Dendritic cell treated with granulocyte-macrophage colony-stimulating factor and Interleukin-4, amounts not matched to agents 40 ng/mL and 50 ng/mL, for 4 days (primary cell): ENCODE measurements around the gene EVI5L.
"Not testable (repeated sequence)": the region's sequence is repeated elsewhere in the genome, so short reads cannot be mapped to it uniquely, and the experiment has no call there.

ENCODE experiments used
- H3K27ac Mint-ChIP-seq: one replicate; pipeline ENCODE4 v1.8.0; 2022; ENCODE audit warnings: mild to moderate bottlenecking, mixed read lengths
- H3K27me3 Mint-ChIP-seq: one replicate; pipeline ENCODE4 v1.8.0; 2022; ENCODE audit warnings: mild to moderate bottlenecking, mixed read lengths
- H3K36me3 Mint-ChIP-seq: one replicate; pipeline ENCODE4 v1.8.0; 2022; ENCODE audit warnings: low read depth, mixed read lengths
- H3K4me1 Mint-ChIP-seq: one replicate; pipeline ENCODE4 v1.8.0; 2022; ENCODE audit warnings: low read depth, mixed read lengths
- H3K4me3 Mint-ChIP-seq: one replicate; pipeline ENCODE4 v1.8.0; 2022; ENCODE audit warnings: mild to moderate bottlenecking, moderate library complexity, mixed read lengths
- H3K9me3 Mint-ChIP-seq: one replicate; pipeline ENCODE4 v1.8.0; 2022; ENCODE audit warnings: mixed read lengths
- intact Hi-C: fragments of 100-400 bp; cut with micrococcal nuclease; formaldehyde crosslinking; loops from one replicate; pipeline ENCODE4 v1.15.0; 2022

EVI5L gene

DNA sequence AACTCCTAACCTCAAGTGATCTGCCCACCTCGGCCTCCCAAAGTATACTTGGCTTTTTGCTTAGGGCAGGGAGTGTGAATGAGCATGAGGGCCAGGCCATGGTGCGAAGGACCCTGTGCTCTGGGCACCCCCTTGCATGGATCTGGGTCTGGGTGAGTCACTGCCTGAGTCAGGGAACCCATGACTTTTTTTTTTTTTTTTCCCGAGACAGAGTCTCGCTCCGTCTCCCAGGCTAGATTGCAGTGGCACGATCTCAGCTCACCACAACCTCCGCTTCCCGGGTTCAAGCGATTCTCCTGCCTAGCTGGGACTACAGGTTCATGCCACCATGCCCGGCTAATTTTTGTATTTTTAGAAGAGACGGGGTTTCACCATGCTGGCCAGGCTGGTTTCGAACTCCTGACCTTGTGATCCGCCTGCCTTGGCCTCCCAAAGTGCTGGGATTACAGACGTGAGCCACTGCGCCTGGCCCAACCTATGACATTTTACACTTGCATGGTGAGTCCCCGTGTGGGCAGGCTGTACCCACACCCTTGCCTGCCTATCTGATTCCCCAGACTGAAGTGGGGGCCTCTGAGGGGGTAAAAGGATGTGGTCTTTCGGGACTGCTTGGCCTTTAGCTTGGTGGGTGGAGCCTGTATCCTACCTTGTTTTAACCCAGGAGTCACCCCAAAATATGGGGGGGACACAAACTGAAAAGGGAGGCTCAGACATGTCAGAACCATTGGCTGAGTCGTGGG is 63.5 kb downstream of the EVI5L start:
- intact Hi-C loops, H3K9me3 Mint-ChIP-seq, H3K36me3 Mint-ChIP-seq, H3K27ac Mint-ChIP-seq, H3K4me1 Mint-ChIP-seq, H3K4me3 Mint-ChIP-seq: not testable (repeated sequence)
- H3K27me3 Mint-ChIP-seq, result peaks cover 71% of the 10 kb centered on the region

DNA sequence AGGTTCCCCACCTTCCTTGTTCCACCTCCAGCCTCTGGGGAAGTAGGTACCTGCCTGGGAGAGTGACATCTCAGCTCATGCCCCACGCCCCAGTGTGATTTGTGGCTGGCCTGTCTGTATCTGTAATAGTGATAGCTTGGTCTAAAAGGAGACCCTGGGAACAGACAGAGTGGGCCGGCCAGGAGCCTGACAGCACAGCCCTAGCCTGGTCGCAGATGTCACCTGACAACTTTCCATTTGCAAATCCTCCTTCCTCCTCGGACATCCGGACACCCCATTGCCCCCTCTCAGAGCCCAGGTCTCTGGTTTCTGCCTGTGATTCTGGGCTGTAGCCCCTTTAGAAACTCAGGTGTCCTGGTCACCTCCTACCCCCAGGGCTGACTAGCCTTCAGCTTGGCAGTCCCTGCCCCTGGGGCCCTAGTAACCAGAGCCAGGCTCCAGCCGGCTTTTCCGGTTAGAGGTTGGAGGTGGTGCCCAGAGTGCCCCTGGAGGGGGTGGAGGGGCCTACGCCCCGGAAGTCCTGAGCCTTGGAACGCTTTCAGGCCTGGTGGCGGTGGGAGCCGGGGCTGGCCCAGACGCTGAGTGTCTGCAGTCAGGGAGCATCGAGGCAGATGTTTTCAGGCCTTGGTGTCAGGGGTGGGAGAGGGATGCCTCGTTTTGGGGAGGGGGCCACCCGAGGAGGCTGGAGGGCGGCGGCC is 64.7 kb downstream of the EVI5L start:
- Mint-ChIP-seq H3K9me3 (no peaks in the 10 kb centered on the region), H3K27me3 (peaks cover 63% of the 10 kb centered on the region), H3K36me3 (no peaks in the 10 kb centered on the region), H3K27ac (no peak overlapping the region), H3K4me1 (no peaks in the 10 kb centered on the region), H3K4me3 (no peak overlapping the region)
- intact Hi-C loops, result no loop called here

DNA sequence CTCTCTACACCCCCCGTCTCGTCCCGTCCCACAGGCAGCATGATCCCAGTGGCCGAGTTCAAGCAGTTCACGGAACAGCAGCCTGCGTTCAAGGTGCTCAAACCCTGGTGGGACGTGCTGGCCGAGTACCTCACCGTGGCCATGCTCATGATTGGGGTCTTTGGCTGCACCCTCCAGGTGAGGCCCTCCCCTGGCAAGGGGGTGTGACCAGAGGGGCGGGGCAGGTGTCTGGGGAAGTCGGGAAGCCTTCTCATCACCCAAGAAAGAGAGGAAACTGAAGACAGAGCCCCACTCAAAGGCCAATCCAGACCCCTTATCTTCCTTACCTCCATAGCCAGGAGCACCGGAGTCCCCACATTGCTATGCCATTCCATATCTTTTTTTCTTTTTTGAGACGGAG is 65.5 kb downstream of the EVI5L start:
- Mint-ChIP-seq H3K36me3 (no peaks in the 10 kb centered on the region), H3K27ac (no peak overlapping the region), H3K27me3 (peaks cover 61% of the 10 kb centered on the region), H3K9me3 (no peaks in the 10 kb centered on the region), H3K4me3 (no peak overlapping the region), H3K4me1 (no peaks in the 10 kb centered on the region)
- intact Hi-C loops, result no loop called here

DNA sequence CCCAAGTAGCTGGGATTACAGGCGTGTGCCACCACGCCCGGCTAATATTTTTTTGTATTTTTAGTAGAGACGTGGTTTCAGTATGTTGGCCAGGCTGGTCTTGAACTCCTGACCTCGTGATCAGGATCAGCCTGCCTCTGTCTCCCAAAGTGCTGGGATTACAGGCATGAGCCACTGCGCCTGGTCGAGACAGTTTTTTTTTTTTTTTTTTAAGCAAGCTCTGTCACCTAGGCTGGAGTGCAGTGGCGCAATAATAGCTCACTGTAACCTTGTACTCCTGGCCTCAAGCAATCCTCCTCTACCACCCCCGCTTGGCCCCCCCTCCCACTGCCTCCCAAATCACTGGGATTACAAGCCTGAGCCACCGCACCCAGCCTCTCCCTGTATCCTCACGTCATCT is 67.3 kb downstream of the EVI5L start:
- intact Hi-C loops, result no loop called here
- H3K4me3 Mint-ChIP-seq, result no peak overlapping the region
- no peaks in the 10 kb centered on the region for H3K9me3 Mint-ChIP-seq
- peaks cover 46% of the 10 kb centered on the region for H3K27me3 Mint-ChIP-seq
- peaks cover under 1% of the 10 kb centered on the region for H3K4me1 Mint-ChIP-seq
- no peaks in the 10 kb centered on the region for H3K36me3 Mint-ChIP-seq
- H3K27ac Mint-ChIP-seq, result no peak overlapping the region

DNA sequence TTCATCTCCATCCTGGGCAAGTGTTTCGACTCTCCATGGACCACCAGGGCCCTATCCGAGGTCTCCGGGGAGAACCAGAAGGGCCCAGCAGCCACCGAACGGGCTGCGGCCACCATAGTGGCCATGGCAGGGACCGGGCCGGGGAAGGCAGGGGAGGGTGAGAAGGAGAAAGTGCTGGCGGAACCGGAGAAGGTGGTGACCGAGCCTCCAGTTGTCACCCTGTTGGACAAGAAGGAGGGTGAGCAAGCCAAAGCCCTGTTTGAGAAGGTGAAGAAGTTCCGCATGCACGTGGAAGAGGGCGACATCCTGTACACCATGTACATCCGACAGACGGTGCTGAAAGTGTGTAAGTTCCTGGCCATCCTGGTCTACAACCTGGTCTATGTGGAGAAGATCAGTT is 68.9 kb downstream of the EVI5L start:
- Mint-ChIP-seq H3K4me1 (peaks cover 12% of the 10 kb centered on the region), H3K27ac (no peak overlapping the region), H3K4me3 (no peak overlapping the region), H3K36me3 (no peaks in the 10 kb centered on the region), H3K27me3 (peaks cover 39% of the 10 kb centered on the region), H3K9me3 (no peaks in the 10 kb centered on the region)
- intact Hi-C loops, result no loop called here

DNA sequence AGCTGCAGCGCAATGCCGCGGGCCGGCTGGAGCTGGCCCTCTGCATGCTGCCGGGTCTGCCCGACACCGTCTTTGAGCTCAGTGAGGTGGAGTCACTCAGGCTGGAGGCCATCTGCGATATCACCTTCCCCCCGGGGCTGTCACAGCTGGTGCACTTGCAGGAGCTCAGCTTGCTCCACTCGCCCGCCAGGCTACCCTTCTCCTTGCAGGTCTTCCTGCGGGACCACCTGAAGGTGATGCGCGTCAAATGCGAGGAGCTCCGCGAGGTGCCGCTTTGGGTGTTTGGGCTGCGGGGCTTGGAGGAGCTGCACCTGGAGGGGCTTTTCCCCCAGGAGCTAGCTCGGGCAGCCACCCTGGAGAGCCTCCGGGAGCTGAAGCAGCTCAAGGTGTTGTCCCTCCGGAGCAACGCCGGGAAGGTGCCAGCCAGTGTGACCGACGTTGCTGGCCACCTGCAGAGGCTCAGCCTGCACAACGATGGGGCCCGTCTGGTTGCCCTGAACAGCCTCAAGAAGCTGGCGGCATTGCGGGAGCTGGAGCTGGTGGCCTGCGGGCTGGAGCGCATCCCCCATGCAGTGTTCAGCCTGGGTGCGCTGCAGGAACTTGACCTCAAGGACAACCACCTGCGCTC is 69.8 kb downstream of the EVI5L start:
- intact Hi-C loops, result no loop called here
- no peaks in the 10 kb centered on the region for H3K9me3 Mint-ChIP-seq
- peaks cover 30% of the 10 kb centered on the region for H3K27me3 Mint-ChIP-seq
- H3K27ac Mint-ChIP-seq, result no peak overlapping the region
- H3K36me3 Mint-ChIP-seq, result peaks cover 7% of the 10 kb centered on the region
- peaks cover 17% of the 10 kb centered on the region for H3K4me1 Mint-ChIP-seq
- H3K4me3 Mint-ChIP-seq, result no peak overlapping the region

DNA sequence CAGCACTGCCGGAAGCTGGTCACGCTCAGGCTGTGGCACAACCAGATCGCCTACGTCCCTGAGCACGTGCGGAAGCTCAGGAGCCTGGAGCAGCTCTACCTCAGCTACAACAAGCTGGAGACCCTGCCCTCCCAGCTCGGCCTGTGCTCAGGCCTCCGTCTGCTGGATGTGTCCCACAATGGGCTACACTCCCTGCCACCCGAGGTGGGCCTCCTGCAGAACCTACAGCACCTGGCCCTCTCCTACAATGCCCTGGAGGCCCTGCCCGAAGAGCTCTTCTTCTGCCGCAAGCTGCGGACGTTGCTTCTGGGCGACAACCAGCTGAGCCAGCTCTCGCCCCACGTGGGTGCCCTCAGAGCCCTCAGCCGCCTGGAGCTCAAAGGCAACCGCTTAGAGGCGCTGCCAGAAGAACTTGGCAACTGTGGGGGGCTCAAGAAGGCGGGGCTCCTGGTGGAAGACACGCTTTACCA is 70.4 kb downstream of the EVI5L start:
- peaks cover 23% of the 10 kb centered on the region for H3K4me1 Mint-ChIP-seq
- no peak overlapping the region for H3K4me3 Mint-ChIP-seq
- H3K36me3 Mint-ChIP-seq, result peaks cover 12% of the 10 kb centered on the region
- no peak overlapping the region for H3K27ac Mint-ChIP-seq
- intact Hi-C loops, result no loop called here
- no peaks in the 10 kb centered on the region for H3K9me3 Mint-ChIP-seq
- peaks cover 26% of the 10 kb centered on the region for H3K27me3 Mint-ChIP-seq

DNA sequence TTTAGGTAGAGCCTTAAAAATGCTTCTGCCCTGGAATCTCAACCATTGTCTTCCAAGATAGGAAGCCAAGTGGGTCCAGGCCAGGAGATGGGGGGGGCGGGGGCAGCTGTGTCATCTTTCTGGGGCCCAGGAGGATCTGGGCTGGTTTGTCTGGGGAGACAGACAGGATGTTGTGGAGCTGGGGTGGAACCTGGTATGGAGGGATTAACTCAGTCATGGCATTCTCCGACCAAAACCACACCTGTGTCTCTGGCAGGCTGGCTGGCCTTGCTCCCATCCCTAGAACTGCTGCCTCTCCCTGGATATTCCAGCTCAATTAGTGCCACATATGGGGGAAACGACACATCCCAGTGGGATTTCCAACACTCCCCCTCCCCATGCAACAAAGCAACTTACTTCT is 70.9 kb downstream of the EVI5L start:
- Mint-ChIP-seq H3K27me3 (peaks cover 23% of the 10 kb centered on the region), H3K4me1 (peaks cover 28% of the 10 kb centered on the region), H3K4me3 (no peak overlapping the region), H3K36me3 (peaks cover 17% of the 10 kb centered on the region), H3K27ac (no peak overlapping the region), H3K9me3 (no peaks in the 10 kb centered on the region)
- intact Hi-C loops, result no loop called here

DNA sequence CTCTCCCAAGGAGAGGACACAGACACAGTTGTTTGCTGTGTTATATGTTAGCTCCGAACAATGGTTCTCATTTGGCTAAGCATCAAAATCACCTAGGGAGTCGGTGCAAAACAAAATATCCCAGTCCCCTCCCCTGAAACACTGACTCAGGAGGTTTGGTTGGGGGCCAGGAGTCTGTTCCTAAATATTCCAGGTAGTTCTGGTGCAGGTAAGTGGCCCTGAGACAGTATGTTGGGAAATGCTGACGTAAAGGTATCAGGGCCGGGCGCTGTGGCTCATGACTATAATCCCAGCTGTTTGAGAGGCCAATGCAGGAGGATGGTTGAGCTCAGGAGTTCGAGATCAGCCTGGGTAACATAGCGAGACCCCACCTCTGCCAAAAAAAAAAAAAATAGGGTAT is 71.3 kb downstream of the EVI5L start:
- H3K27me3 Mint-ChIP-seq, result peaks cover 23% of the 10 kb centered on the region
- H3K36me3 Mint-ChIP-seq, result peaks cover 21% of the 10 kb centered on the region
- no peak overlapping the region for H3K27ac Mint-ChIP-seq
- H3K4me1 Mint-ChIP-seq, result peaks cover 32% of the 10 kb centered on the region
- no peaks in the 10 kb centered on the region for H3K9me3 Mint-ChIP-seq
- intact Hi-C loops, result no loop called here
- H3K4me3 Mint-ChIP-seq, result no peak overlapping the region

DNA sequence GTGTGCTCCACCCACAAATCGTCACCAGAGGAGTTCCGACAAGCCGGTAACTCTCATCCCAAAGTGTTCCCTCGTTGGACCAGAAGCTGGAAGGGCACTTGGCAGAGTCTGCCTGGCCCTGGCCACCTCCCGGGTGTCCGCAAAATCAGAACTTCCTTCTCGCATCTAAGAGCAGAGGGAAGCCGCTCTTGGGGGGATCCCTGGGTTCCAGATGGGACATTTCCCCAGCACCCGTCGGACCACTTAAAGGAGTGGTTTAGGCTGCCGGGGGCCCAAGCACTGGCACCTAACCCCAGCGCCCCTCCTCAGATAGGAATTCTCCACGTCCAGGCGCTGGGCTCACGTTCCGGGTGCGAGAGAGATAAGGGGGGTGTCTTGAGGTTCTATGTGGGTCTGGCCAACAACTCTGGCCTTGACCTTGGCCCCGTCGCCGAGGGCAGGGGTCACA is 72.8 kb downstream of the EVI5L start:
- Mint-ChIP-seq H3K4me1 (peaks cover 44% of the 10 kb centered on the region), H3K4me3 (peak overlapping the region; percentile 90), H3K36me3 (peaks cover 36% of the 10 kb centered on the region), H3K9me3 (no peaks in the 10 kb centered on the region), H3K27ac (peak overlapping the region; percentile 86), H3K27me3 (peaks cover 18% of the 10 kb centered on the region)
- intact Hi-C loops, result loop anchor here (1.0 to 2.0 kb wide), 2 partner anchors 18 to 40 kb away; partner anchors contain the start of genes SNAPC2 and TIMM44

DNA sequence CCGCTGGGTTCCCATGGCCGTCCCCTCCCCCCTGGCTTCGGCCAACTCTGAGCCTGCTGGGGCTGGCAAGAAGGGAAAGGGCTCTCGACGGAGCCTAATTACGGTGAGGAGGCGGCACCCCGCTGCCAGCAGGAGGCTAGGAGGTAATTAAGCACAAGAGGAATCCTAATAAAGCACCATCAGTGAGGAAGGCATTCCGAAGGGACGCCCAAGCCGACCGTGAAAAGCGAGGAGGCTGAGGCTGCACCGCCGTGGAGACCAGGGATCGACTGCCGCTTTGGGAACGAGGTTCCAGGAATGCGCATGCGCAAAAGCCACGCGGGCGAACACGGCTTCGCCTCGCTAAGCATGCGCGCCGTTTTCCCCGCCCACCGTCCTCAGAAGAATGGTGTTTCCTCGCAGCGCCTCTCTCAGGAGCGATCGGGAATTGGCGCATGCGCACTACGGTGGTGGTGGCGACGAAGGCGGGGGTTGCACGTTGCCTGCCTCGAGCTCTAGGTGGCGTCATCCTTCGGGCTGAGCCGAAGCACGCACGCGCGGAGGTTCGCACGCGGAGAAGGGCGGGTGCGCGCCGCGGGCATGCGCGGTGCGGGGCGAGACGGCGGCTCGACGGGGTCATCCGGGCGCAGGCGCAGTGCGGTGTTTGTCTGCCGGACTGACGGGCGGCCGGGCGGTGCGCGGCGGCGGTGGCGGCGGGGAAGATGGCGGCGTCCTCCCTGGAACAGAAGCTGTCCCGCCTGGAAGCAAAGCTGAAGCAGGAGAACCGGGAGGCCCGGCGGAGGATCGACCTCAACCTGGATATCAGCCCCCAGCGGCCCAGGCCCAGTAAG is 73.4 kb downstream of the EVI5L start, which contains the start of gene MAP2K7:
TSS of gene MAP2K7 (plus strand) at position 634 of the 830 bp plus-strand sequence. CDS start at position 702, 68 bp downstream.
- Mint-ChIP-seq H3K27ac (peak within 1 kb of the TSS; percentile 86), H3K27me3 (peaks cover 15% of the 10 kb centered on the region), H3K9me3 (no peaks in the 10 kb centered on the region), H3K4me3 (peak within 1 kb of the TSS; percentile 90), H3K36me3 (peaks cover 43% of the 10 kb centered on the region), H3K4me1 (peaks cover 45% of the 10 kb centered on the region)
- intact Hi-C loops, result loop anchor here (1.0 to 2.0 kb wide), 2 partner anchors 17 to 40 kb away; partner anchors contain the start of genes SNAPC2 and TIMM44

DNA sequence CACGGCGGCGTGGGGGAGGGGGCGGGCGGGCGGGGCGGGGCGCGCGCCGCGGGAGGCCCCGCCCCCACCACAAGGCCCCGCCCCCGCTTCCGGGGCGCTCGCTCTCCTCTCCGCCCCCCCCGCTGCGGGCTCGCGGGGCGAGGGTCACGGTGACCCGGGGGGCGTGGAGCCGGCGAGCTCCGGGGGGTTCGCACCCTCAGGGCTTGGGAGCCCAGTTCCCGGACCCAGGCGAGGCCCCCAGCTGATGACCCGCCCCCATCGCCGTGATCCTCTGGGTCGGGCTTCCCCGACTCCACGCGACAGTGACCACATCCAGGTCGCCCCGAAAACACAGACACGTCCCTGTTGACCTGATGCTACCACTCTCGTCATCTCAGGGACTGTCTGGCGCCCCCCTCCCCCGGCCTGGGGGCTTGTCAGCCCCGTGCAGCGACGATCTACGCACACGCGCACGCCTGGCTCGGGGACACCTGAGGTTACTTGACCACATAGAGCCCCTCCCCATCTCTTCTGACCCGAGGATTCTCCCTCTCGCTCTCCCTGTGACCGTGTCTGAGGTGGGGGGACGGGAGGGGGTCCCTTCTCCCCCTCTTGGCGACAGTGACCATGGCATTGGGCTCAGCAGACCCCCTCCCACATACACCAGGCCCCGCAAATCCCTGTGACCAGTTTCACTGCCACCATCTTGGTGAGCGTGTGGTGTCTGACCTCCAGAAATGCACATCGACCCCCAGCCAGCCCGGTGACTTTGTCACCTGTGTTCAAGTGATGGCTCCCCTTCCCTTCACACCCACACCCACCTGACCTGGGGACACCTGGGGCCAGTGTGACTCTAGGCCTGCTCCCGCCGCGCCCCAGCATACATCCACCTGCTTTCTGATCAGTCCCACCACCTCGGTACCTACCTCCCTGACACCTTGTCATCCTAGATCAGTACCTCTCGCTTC is 74.3 kb downstream of the EVI5L start:
- intact Hi-C loops, result no loop called here
- Mint-ChIP-seq H3K9me3 (no peaks in the 10 kb centered on the region), H3K36me3 (peaks cover 51% of the 10 kb centered on the region), H3K4me3 (peak overlapping the region; percentile 86), H3K27me3 (peaks cover 15% of the 10 kb centered on the region), H3K27ac (peak overlapping the region; percentile 86), H3K4me1 (peaks cover 45% of the 10 kb centered on the region)
